Occipital lobe (tissue), 3 donors: Measurements from ENCODE around the gene CACNB4. TPM values are rescaled to one million over a fixed set of nuclear protein-coding genes. Genes with fewer than 3 reads are reported as not detected.

ENCODE experiments used
- DNase-seq: peaks from one replicate; lab custom pipeline; 2025; lab: John Stamatoyannopoulos, UW
- small RNA-seq: library from RNA; depleted of rRNA; stranded (forward); fragments of <200 nt; gene quantifications from one replicate; pipeline ENCODE3, GENCODE V24; 2014
- total RNA-seq: library from RNA; depleted of rRNA; stranded (reverse); fragments of >200 nt; gene quantifications from one replicate; pipeline ENCODE4 v1.2.3, GENCODE V29; 2014

Gene CACNB4
- total RNA-seq, 1 donor from 2014 or later: 70.2 TPM

- no peak for DNase-seq
These were observed 306.3 kb downstream of the CACNB4 start for GRCh38 chr2:151792589-151792988.

DNA sequence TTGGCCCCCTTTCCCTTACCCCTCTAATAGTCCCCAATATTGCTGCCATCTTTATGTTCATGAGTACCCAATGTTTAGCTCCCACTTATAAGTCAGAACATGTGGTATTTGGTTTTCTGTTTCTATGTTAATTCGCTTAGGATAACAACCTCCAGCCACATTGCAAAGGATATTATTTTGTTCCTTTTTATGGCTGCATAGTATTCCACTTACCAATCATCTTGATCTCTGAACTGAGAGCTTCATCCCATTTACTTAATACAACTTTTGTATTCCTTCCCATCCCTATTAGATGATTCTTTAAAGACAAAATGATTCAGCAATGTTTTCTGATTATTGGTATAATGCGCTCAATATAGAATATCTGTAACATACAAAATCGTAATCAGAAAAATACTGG lies 307.3 kb downstream of the CACNB4 start:
- no peak for DNase-seq

DNA sequence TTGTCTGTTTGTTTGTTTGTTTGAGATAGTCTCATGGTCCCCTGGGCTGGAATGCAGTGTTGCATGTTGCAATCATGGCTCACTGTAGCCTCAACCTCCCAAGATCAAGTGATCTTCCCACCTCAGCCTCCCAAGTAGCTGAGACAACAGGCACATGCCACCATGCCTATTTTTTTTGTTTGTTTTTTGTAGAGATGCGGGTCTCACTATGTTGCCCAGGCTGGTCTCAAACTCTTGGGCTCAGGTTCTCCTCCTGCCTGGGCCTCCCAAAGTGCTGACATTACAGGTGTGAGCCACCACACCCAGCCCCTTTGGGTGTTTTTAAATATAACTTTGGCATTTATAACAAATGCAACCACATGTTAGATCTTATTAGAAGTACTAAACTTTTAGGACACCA lies 308.2 kb downstream of the CACNB4 start:
- DNase-seq: no peak

DNA sequence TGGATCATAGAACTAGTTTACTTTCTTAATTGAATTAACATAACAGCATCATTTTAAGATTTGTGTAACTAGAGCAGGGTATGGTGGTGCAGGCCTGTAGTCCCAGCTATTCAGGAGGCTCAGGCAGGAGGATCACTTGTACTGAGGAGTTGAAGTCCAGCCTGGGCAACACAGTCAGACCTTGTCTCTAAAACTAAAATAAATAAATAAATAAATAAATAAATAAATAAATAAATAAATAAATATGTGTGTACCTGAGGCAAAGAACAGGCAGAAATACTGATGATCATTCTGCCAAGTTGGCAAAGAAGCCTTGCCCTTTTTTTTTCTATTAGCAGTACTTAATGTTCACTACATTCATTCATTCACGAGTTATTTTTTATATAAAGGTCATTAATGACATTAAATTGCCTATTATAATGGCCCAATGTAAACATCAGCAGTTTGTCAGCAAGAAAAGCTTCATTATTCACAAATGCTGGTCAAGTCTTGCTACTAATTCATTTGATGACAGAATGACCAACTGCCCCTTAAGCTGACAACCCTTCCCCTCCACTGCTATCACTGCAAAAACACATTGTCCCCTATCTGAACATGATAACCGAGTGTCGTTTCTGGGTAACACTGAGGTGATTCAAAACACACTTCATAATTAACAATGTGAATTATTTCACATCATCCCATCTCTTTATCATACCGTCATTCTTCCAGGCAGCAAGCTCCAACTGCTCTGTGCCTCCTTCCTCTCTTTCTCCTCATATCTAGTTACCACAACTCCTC lies 309.6 kb downstream of the CACNB4 start:
- no peak for DNase-seq

- DNase-seq: no peak
These were observed 312.4 kb downstream of the CACNB4 start for GRCh38 chr2:151786483-151786882.

GRCh38 chr2:151786077-151786476 lies 312.8 kb downstream of the CACNB4 start:
- no peak for DNase-seq

- no peak for DNase-seq
These were observed 315.7 kb downstream of the CACNB4 start for GRCh38 chr2:151783133-151783520.

Small RNA genes lying within 50 kb of the gene (small RNA-seq; reads per million reads assigned to genes)
- gene RPL30P2: not detected

Other genes with a start within 250 kb of the CACNB4 start
- 82.7 TPM for gene STAM2, start 76.7 kb upstream of the CACNB4 start, total RNA-seq
- gene FMNL2, start 236.1 kb upstream of the CACNB4 start, total RNA-seq: 114 TPM